A549 treated with AZD2906 at 1 μM for 4 hours (cell line): ENCODE measurements around the gene PPP3R2. TPM values are rescaled to one million over a fixed set of nuclear protein-coding genes. Genes with fewer than 3 reads are reported as not detected.

Experiments
- total RNA-seq: library from RNA; stranded (reverse); fragments of 200-300 nt; extraction: Qiagen RNA extraction; gene quantifications from 5 replicates; pipeline ENCODE4 v1.2.3, GENCODE V29; 2022

Gene PPP3R2, protein sequence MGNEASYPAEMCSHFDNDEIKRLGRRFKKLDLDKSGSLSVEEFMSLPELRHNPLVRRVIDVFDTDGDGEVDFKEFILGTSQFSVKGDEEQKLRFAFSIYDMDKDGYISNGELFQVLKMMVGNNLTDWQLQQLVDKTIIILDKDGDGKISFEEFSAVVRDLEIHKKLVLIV
- not detected in 5 replicates for total RNA-seq

DNA sequence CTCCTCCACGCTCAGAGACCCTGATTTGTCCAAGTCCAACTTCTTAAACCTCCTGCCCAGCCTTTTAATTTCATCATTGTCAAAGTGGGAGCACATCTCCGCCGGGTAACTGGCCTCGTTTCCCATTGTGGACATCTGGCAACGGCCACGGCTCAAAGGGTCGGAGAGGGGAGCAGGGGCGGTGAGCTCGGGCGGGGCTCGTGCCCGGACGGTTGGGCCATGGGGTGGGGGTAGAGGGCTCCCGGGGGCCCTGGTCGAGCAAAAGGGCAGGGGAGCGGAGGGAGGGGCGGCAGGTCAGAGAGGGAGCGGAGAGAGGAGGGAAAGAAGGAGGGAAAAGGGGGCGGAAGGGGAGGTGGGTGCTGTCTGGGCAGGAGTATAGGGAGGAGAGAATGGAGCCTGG is at the start of gene PPP3R2:
TSS of gene PPP3R2 (minus strand) at position 174 of the 400 bp plus-strand sequence. CDS start at position 126, 48 bp downstream.

Other genes with a start within 250 kb of the PPP3R2 start
- gene BAAT, start 210.0 kb downstream of the PPP3R2 start, total RNA-seq: 0.31 to 0.49 TPM (median 0.46 TPM) in 5 replicates
- gene MRPL50, start 196.4 kb downstream of the PPP3R2 start, total RNA-seq: 12.6 to 18.8 TPM (median 13.8 TPM) in 5 replicates
- 8.1 to 11.1 TPM (median 8.3 TPM) in 5 replicates for gene ZNF189, start 196.1 kb downstream of the PPP3R2 start, total RNA-seq
- gene ALDOB, start 159.2 kb downstream of the PPP3R2 start, total RNA-seq: not detected in 5 replicates
- gene RNF20, start 61.1 kb downstream of the PPP3R2 start, total RNA-seq: 18.2 to 26.3 TPM (median 20.4 TPM) in 5 replicates
- gene GRIN3A, start 143.7 kb upstream of the PPP3R2 start, total RNA-seq: not detected in 5 replicates